AG10803 (cell line): ENCODE results near the gene PUM2.

Source experiments
- DNase-seq: peaks from one replicate; pipeline ENCODE4 v3.0.0; 2010; ENCODE audit warnings: low read depth
- H3K4me3 ChIP-seq: 2 replicates; pipeline ENCODE4 v1.5.1; 2011; ENCODE audit warnings: mild to moderate bottlenecking, low read length, control low read depth
- TF ChIP-seq, protein P1 (sequence below): conservative IDR thresholded peaks from 2 replicates; pipeline ENCODE4 v1.5.1; 2011; ENCODE audit warnings: mild to moderate bottlenecking, low read length, control low read depth, inconsistent platforms

Gene PUM2

GRCh38 chr2:20322527-20323300, 27.9 kb downstream of the PUM2 start:
- TF ChIP-seq, protein P1, sequence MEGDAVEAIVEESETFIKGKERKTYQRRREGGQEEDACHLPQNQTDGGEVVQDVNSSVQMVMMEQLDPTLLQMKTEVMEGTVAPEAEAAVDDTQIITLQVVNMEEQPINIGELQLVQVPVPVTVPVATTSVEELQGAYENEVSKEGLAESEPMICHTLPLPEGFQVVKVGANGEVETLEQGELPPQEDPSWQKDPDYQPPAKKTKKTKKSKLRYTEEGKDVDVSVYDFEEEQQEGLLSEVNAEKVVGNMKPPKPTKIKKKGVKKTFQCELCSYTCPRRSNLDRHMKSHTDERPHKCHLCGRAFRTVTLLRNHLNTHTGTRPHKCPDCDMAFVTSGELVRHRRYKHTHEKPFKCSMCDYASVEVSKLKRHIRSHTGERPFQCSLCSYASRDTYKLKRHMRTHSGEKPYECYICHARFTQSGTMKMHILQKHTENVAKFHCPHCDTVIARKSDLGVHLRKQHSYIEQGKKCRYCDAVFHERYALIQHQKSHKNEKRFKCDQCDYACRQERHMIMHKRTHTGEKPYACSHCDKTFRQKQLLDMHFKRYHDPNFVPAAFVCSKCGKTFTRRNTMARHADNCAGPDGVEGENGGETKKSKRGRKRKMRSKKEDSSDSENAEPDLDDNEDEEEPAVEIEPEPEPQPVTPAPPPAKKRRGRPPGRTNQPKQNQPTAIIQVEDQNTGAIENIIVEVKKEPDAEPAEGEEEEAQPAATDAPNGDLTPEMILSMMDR, result no peak
- no peak overlapping the region for H3K4me3 ChIP-seq
- DNase-seq, result no peak

- TF ChIP-seq, protein P1, result no peak
- H3K4me3 ChIP-seq, result no peak overlapping the region
- no peak for DNase-seq
These were observed 33.0 kb downstream of the PUM2 start for GRCh38 chr2:20317690-20318089.

- no peak overlapping the region for H3K4me3 ChIP-seq
- TF ChIP-seq, protein P1, result no peak
- DNase-seq, result no peak
These were observed 33.4 kb downstream of the PUM2 start for GRCh38 chr2:20317197-20317596.

DNA sequence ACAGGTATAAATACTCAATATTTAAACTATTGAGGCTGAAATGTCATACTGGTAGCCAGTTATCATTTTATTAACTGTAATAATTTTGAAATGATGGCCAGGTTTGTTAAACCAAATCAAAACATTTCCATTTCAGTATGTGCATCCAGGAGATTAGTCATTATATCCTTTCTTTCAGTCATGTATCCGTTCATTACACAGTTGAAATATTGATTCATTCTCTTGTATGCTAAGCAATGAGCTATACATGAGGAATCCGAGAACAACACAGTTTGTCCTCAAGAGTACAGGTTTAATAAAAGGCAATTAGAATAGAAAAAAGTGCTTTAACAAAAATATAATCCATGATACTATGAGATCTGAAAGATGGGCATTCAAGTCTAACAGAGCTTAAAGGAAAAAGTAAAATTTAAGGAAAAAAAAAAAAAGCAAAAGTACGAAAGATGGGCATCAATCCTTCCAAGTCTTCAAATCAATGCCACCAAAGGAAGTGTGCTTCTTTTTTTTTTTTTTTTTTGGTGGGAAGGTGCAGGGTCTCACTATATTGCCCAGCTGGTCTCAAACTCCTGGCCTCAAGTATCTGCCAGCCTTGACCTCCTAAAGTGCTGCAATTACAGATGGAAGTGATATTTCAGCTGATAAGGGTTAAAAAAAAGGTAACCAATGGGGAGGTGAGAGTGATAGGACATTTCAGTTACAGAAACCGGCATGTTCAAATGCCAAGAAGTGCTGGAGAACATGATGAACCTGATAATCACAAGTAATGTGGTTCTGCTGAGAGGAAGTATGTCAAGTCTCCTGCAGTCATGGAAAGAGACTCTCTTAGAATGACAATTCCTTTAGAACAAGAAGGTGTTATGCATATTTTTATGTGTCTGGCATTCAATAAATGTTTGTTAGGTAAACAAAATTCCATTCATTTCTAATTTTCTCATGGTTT, 35.8 kb downstream of the PUM2 start:
- no peak for DNase-seq
- no peak overlapping the region for H3K4me3 ChIP-seq
- TF ChIP-seq, protein P1, result no peak

- H3K4me3 ChIP-seq, result no peak overlapping the region
- TF ChIP-seq, protein P1, result no peak
- DNase-seq, result no peak
These were observed 37.0 kb downstream of the PUM2 start for GRCh38 chr2:20313659-20314058.

- TF ChIP-seq, protein P1, result no peak
- no peak for DNase-seq
- H3K4me3 ChIP-seq, result no peak overlapping the region
These were observed 41.6 kb downstream of the PUM2 start for GRCh38 chr2:20309001-20309400.

GRCh38 chr2:20307311-20307710, 43.3 kb downstream of the PUM2 start:
- no peak for DNase-seq
- TF ChIP-seq, protein P1, result no peak

More at GRCh38 chr2:20307311-20307710, 43.3 kb downstream of the PUM2 start:
- no peak overlapping the region for H3K4me3 ChIP-seq
